AG09319 (cell line): ENCODE data around the gene MYL6B.
A peak's percentile ranks its signal among the peaks of the same experiment; 100 is the strongest.

Source experiments
- DNase-seq: peaks from one replicate; pipeline ENCODE4 v3.0.0-alpha.2; 2010; ENCODE audit warnings: low read depth; ENCODE audit errors: extremely low read depth
- TF ChIP-seq, protein P1 (sequence below): IDR thresholded peaks from 2 replicates; pipeline ENCODE4 v1.5.1; 2011; ENCODE audit warnings: low read depth, mild to moderate bottlenecking, inconsistent platforms, low read length, moderate library complexity

MYL6B gene

DNA sequence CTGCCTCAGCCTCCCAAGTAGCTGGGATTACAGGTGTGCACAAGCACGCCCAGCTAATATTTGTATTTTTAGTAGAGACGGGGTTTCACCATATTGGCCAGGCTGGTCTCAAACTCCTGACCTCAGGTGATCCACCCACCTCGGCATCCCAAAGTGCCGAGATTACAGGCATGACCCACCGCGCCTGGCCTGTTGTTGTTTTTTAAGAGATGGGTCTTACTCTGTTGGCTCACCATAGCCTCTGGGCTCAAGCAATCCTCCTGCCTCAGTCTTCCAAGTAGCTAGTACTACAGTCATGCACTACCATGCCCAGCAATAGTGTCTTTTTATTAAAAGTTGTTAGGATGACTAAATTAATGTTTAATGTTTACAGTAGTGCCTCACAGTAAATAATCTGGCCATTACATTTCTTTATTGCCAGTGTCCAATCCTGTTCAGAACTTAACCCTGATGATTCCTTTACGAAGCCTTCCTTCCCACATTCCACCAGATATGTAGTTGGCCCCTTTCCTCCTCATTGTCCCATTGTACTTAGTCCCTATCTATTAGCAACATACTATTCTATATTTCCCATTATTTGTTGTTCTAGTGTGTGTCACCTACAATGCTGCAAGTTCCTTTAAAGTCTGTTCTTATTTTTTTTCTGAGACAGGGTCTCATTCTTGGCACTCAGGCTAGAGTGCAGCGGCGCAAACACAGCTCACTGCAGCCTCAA, 45.7 kb downstream of the MYL6B start:
- DNase-seq: no peak
- TF ChIP-seq, protein P1, sequence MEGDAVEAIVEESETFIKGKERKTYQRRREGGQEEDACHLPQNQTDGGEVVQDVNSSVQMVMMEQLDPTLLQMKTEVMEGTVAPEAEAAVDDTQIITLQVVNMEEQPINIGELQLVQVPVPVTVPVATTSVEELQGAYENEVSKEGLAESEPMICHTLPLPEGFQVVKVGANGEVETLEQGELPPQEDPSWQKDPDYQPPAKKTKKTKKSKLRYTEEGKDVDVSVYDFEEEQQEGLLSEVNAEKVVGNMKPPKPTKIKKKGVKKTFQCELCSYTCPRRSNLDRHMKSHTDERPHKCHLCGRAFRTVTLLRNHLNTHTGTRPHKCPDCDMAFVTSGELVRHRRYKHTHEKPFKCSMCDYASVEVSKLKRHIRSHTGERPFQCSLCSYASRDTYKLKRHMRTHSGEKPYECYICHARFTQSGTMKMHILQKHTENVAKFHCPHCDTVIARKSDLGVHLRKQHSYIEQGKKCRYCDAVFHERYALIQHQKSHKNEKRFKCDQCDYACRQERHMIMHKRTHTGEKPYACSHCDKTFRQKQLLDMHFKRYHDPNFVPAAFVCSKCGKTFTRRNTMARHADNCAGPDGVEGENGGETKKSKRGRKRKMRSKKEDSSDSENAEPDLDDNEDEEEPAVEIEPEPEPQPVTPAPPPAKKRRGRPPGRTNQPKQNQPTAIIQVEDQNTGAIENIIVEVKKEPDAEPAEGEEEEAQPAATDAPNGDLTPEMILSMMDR: no peak

DNA sequence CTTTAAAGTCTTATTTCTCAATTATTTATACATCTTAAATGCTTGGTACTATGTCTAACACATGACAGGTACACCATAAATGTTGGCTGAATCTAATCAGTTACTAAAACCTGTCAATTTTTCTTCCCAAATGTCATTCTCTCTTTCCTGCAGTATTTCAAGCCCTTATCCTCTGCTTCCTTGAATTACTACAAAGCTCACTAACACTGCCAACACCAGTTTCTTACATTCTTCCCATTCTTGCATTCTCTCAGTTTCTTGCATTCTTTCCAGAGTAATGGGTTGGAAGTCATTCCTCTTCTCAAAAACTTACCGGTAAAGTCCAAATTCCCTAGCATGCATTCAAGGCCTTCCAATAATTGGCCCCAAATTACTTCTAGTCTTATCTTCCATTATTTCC, 46.4 kb downstream of the MYL6B start:
- no peak for DNase-seq
- TF ChIP-seq, protein P1: no peak

DNA sequence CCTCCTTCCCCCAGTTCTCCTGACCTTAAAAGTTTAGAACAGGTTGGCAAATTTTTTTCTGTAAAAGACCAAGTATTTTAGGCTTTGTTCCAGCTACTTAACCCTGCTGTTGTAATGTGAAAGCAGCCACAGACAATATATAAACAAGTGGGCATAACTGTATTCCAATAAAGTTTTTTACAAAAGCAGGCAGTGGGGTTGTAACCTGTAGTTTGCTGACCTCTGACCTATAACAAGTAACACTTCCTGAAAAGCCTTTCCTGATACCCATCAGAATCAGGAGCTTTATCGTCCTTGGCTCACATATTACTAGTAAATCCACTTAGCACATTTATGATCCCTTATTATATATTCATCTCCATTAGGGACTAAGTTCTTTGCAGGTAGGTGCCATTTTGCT, 50.0 kb downstream of the MYL6B start:
- TF ChIP-seq, protein P1: no peak
- no peak for DNase-seq

DNA sequence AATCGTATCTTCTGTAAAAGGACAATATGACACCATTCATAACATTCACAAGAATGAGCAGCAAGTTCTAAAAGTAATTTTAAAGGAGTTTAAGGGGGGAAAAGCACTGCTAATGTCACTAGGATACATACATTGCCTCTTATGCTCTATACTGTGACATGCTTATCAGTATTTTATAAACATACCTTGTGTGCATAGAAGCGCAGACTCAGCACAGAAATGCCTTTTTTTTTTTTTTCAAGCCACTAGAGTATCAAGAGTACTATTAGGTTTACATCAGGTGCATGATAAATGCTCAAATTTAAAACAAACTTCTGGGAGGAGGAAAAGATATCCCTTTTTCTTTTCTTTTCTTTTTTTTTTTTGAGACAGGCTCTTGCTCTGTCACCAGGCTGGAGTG, 50.5 kb downstream of the MYL6B start:
- DNase-seq: no peak
- TF ChIP-seq, protein P1: no peak

DNA sequence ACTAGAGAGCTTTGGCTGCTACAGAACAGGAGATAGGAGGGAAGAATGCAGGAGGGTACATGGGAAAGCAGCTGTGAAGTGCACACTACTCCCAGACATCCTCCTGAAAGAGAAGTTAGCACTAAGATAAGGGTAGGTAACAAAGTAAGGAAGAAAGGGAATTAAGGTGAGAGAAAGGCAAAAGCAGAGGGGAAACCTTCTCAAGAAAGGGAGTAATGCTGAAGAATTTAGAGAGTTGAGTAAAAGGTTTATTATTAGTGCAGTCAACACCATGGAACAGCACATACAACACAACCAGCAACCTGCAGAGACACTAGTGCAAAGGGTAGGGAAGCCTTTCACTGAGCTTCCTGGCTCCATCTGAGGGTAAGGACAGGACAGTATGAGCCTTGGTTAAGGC, 51.9 kb downstream of the MYL6B start:
- TF ChIP-seq, protein P1: no peak
- no peak for DNase-seq

DNA sequence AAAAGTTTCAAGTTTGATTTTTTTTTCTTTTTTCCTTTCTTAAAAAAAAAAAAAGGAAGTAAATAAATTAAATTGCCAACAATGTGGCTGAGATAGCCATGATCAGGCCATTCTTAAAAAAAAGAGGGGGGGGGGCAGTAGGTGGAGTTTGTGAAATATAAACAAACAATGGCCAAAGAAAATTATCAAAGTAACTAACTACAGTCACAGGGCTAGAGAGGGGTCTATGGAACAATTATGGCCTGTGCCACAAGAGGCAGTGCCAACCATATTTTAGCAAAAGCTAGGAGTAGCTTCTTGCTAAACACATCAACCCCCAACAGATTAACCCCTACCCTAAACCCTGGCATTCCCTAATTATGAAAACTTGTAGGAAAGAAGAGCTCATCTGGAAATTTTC, 53.1 kb downstream of the MYL6B start:
- DNase-seq: no peak
- TF ChIP-seq, protein P1: no peak

DNA sequence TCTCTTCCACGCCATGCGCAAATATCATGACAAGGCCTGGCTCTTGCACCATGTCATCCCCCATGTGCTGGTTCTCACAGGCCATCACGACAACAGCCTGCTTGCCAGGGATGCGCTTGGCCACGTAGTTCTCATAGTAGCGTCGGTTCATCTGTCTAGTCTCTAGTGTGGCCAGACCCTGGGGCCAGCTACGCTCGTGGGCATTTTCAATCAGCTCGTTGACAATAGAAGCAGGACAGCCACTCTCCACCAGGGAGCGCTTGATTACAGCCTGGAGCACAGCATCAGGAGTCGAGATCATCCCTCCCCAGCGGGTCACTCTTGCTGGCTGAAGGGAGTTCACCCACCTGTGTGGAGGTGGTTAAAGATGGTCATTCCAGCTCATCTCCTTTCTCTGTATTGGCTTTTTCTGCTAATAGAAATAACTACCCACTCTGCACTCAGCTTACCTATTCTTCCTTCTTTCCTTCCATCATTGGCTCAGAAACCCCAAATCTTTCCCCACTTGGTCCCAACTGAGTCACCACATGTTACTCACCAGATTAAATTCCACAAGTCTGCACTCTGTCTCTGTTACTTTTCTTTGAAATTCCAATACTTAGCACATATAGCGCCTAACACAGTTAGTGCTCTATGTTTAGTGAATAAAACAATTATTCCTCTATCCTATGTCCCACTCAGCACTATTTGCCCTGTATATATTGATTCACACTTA, 54.2 kb downstream of the MYL6B start:
- DNase-seq: no peak
- TF ChIP-seq, protein P1: peak; percentile 68
